Kidney (tissue), 14 donors: Measurements from ENCODE around the gene UMOD. TPM values are rescaled to one million over a fixed set of nuclear protein-coding genes. Genes with fewer than 3 reads are reported as not detected.

ENCODE experiments used
- DNase-seq, 5 donors: peaks; one replicate each; pipeline ENCODE4 v3.0.0-alpha.2; 2013 to 2020
- FAIRE-seq: peaks from 2 replicates; lab custom pipeline; 2012; peaks lifted over from hg19 to GRCh38; lab: Jason Lieb, UNC
- H3K27ac ChIP-seq, 2 donors: one replicate each; pipeline ENCODE4 v1.7.0; 2013; ENCODE audit warnings: low read depth in 2 of 2, low read length in 2 of 2, inconsistent platforms in 1 of 2
- H3K27me3 ChIP-seq: one replicate; pipeline ENCODE4 v1.7.1; 2013; ENCODE audit warnings: low read length, inconsistent platforms; ENCODE audit not compliant: control insufficient read depth, insufficient read depth
- H3K36me3 ChIP-seq, 3 donors: one replicate each; pipeline versions ENCODE4 v1.7.0 to v1.7.1; 2013; ENCODE audit warnings: low read length in 3 of 3, control low read depth in 1 of 3, inconsistent platforms in 1 of 3; ENCODE audit not compliant: insufficient read depth in 3 of 3, control insufficient read depth in 2 of 3
- H3K4me1 ChIP-seq, 3 donors: one replicate each; pipeline versions ENCODE4 v1.7.0 to v1.7.1; 2013; ENCODE audit warnings: low read length in 3 of 3, inconsistent platforms in 1 of 3, low read depth in 1 of 3; ENCODE audit not compliant: control insufficient read depth in 2 of 3, insufficient read depth in 2 of 3
- H3K4me3 ChIP-seq, 3 donors: one replicate each; pipeline versions ENCODE4 v1.7.0 to v1.8.1; 2013; ENCODE audit warnings: low read length in 3 of 3, control low read depth in 1 of 3, inconsistent platforms in 1 of 3
- H3K9ac ChIP-seq, 3 donors: one replicate each; pipeline versions ENCODE4 v1.7.0 to v1.7.1; 2013; ENCODE audit warnings: low read length in 3 of 3, control low read depth in 1 of 3, inconsistent platforms in 1 of 3
- H3K9me3 ChIP-seq, 3 donors: one replicate each; pipeline versions ENCODE4 v1.7.0 to v1.7.1; 2013; ENCODE audit warnings: low read length in 3 of 3, control low read depth in 1 of 3, inconsistent platforms in 1 of 3; ENCODE audit not compliant: control insufficient read depth in 2 of 3, insufficient read depth in 1 of 3
- intact Hi-C: fragments of 100-400 bp; cut with DNase I; formaldehyde crosslinking; loops from one replicate; pipeline ENCODE4 v1.11.1; 2022
- polyA plus RNA-seq: library from polyadenylated mRNA; stranded (reverse); fragments of 350-450 nt; fragmentation: Illumina TruSeq; extraction: RNeasy Lipid Tissue Mini Kit (QIAGEN cat#74804); gene quantifications from one replicate; pipeline ENCODE4 v1.2.3, GENCODE V29; 2014; ENCODE audit warnings: low read depth, low replicate concordance; ENCODE audit not compliant: insufficient read depth
- total RNA-seq: library from RNA; stranded (reverse); fragmentation: NEBNext Ultra II Directional; extraction: Animal tissue kit (Norgen Biotek cat#: 25700); gene quantifications from one replicate; pipeline ENCODE4 v1.2.1, GENCODE V29; 2021
- TF ChIP-seq, protein P1 (sequence below): IDR thresholded peaks from 3 replicates; pipeline ENCODE4 v1.5.1; 2012; ENCODE audit warnings: mild to moderate bottlenecking, moderate library complexity, borderline replicate concordance; ENCODE audit not compliant: insufficient read depth; ENCODE audit errors: extremely low read depth
- donor health status: control.
- donor health status: control.
- donor health status: control.
- donor health status: control.
- donor health status: control.
- donor health status: DM: yes; HTN: yes; CAD: no.
- donor health status: Normal renal cell carcinoma (clear cell type).

The UMOD gene
- total and polyA plus RNA-seq, 2 donors from 2014 or later, result 65.7 to 4,168 TPM

DNA sequence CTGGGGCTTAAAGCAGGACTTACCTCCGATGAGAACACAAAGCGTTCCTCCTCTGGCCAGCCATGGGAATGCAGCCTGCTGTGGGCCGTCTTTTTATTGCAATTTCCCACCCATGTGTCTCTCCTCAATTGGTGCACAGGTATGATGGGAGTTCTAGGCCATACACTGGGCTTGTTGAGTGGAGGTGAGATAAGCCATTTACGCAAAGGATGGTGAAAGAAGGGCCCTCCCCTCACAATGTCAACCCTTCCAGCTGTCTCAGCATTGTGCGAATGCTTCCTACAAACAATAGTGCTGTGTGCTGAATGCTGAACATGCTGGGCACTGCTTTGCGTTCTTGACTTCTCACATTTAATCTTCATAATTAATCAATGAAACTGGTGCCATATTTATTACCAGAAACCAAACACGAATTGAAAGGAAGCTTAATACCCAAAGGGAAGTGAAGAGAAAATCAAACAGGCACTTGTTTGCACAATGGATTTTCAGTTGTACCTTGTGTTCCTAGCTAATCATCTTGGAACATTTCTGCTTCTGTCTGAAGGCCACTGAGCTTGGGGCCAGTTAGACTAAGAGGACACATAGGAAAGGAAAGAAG is 25.0 kb downstream of the UMOD start, which contains the start of gene GP2:
Gene GP2 (minus strand): TSS at position 70 of the 598 bp plus-strand sequence. CDS start 1,082 bp downstream, outside the sequence.
- no peaks in the 10 kb centered on the region for H3K9me3 ChIP-seq
- H3K4me3 ChIP-seq, result no peak within 1 kb of the TSS
- DNase-seq, result no peak
- no peak within 1 kb of the TSS for H3K9ac ChIP-seq
- intact Hi-C loops, result no loop called here
- H3K36me3 ChIP-seq, result no peaks in the 10 kb centered on the region
- H3K27me3 ChIP-seq, result no peaks in the 10 kb centered on the region
- no peak within 1 kb of the TSS for H3K27ac ChIP-seq
- TF ChIP-seq, protein P1, sequence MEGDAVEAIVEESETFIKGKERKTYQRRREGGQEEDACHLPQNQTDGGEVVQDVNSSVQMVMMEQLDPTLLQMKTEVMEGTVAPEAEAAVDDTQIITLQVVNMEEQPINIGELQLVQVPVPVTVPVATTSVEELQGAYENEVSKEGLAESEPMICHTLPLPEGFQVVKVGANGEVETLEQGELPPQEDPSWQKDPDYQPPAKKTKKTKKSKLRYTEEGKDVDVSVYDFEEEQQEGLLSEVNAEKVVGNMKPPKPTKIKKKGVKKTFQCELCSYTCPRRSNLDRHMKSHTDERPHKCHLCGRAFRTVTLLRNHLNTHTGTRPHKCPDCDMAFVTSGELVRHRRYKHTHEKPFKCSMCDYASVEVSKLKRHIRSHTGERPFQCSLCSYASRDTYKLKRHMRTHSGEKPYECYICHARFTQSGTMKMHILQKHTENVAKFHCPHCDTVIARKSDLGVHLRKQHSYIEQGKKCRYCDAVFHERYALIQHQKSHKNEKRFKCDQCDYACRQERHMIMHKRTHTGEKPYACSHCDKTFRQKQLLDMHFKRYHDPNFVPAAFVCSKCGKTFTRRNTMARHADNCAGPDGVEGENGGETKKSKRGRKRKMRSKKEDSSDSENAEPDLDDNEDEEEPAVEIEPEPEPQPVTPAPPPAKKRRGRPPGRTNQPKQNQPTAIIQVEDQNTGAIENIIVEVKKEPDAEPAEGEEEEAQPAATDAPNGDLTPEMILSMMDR, result no peak
- H3K4me1 ChIP-seq, result no peaks in the 10 kb centered on the region
- no peak for FAIRE-seq

DNA sequence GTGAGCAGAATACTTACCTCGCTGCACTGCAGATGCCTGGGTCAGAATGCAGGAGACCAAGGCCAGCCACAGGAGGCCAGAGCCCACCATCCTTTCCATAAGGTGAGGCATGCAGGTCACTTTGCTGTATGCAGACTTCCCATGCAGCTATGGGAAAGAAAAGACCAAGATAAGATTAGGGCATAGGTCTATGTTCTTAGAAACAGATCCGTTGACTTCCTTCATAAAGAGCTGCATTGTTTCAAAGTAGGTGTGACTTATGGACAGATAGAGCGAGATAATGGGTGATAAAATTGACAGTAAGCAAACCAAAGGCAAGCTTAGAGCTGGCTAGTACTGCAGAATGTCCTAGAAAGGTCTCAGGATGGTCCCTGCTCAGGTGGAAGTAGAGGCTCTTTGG is 26.2 kb downstream of the UMOD start:
- no peak for DNase-seq
- intact Hi-C loops, result no loop called here
- H3K36me3 ChIP-seq, result no peaks in the 10 kb centered on the region
- no peak overlapping the region for H3K4me3 ChIP-seq
- no peak overlapping the region for H3K9ac ChIP-seq
- TF ChIP-seq, protein P1, result no peak
- H3K9me3 ChIP-seq, result no peaks in the 10 kb centered on the region
- no peak overlapping the region for H3K27ac ChIP-seq
- no peaks in the 10 kb centered on the region for H3K27me3 ChIP-seq
- no peak for FAIRE-seq
- no peaks in the 10 kb centered on the region for H3K4me1 ChIP-seq

DNA sequence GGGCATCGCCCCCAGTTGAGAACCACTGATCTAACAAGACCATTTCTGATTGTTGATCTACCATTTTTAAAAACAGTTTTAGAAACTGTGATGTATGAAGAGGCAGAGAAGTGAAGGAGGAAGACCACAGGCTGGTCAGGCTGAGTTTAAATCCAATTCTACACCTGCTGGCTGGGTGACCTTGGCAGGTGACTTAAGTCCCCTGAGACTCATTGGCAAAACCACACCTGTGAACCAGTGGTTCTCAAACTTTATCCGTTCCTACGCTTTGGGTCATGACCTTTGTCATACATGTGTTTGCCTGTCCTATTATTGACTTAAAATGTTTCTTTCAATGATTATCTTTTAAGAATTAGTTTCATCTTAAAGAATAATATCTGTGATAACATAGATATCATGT is 27.5 kb downstream of the UMOD start:
- H3K27ac ChIP-seq, result no peak overlapping the region
- TF ChIP-seq, protein P1, result no peak
- no peak overlapping the region for H3K9ac ChIP-seq
- no peaks in the 10 kb centered on the region for H3K27me3 ChIP-seq
- H3K4me1 ChIP-seq, result no peaks in the 10 kb centered on the region
- no peak overlapping the region for H3K4me3 ChIP-seq
- FAIRE-seq, result no peak
- DNase-seq, result no peak
- intact Hi-C loops, result no loop called here
- H3K36me3 ChIP-seq, result no peaks in the 10 kb centered on the region
- H3K9me3 ChIP-seq, result no peaks in the 10 kb centered on the region
